Naive thymus-derived CD8-positive, alpha-beta T cell (primary cell): ENCODE measurements around the gene MORN4. TPM values are rescaled to one million over a fixed set of nuclear protein-coding genes. Genes with fewer than 3 reads are reported as not detected.
"Not testable (repeated sequence)": the region's sequence is repeated elsewhere in the genome, so short reads cannot be mapped to it uniquely, and the experiment has no call there.

Experiments used
- ATAC-seq, 2 donors: fragments of 150-1000 bp; cut with Tn5 transposase in 1 of 2; sonication (Bioruptor Pico), chemical (Tn5 transposase) in 1 of 2; 1 replicate in 1 of 2; 2 replicates in 1 of 2; pipeline ENCODE4 v1.10.0; 2021; ENCODE audit warnings: mild to moderate bottlenecking in 2 of 2, moderate library complexity in 2 of 2
- POLR2A ChIA-PET: fragments of 350-600 bp; sonication (Branson Sonifier 250); formaldehyde crosslinking; loops from one replicate; lab custom pipeline; 2021; ENCODE audit warnings: antibody characterized with exemption; lab: Charles Lee
- DNase-seq, 10 donors: peaks; one replicate each; pipeline versions ENCODE4 v3.0.0 to v3.0.0-alpha.2; 2020 to 2022
- H3K27ac Mint-ChIP-seq, 10 donors: one replicate each; pipeline ENCODE4 v1.8.0; 2020 to 2022; ENCODE audit warnings: mild to moderate bottlenecking in 10 of 10, mixed read lengths in 10 of 10, moderate library complexity in 4 of 10, inconsistent platforms in 1 of 10
- H3K27me3 Mint-ChIP-seq, 5 donors: one replicate each; pipeline ENCODE4 v1.8.0; 2021 to 2022; ENCODE audit warnings: mixed read lengths in 5 of 5
- H3K36me3 Mint-ChIP-seq, 3 donors: one replicate each; pipeline ENCODE4 v1.8.0; 2020 to 2022; ENCODE audit warnings: mixed read lengths in 3 of 3, mild to moderate bottlenecking in 2 of 3, inconsistent platforms in 1 of 3
- H3K4me1 Mint-ChIP-seq, 4 donors: one replicate each; pipeline ENCODE4 v1.8.0; 2021 to 2022; ENCODE audit warnings: mixed read lengths in 4 of 4
- H3K4me3 Mint-ChIP-seq, 10 donors: one replicate each; pipeline ENCODE4 v1.8.0; 2020 to 2022; ENCODE audit warnings: mild to moderate bottlenecking in 10 of 10, mixed read lengths in 10 of 10, moderate library complexity in 6 of 10, inconsistent platforms in 1 of 10
- H3K9me3 Mint-ChIP-seq, 9 donors: one replicate each; pipeline ENCODE4 v1.8.0; 2020 to 2022; ENCODE audit warnings: mixed read lengths in 9 of 9, mild to moderate bottlenecking in 3 of 9, inconsistent platforms in 1 of 9, moderate library complexity in 1 of 9
- polyA plus RNA-seq, 3 donors: library from polyadenylated mRNA; unstranded; fragments of 300-500 nt; fragmentation: Illumina TruSeq; gene quantifications; one replicate each; pipeline ENCODE4 v1.2.3, GENCODE V29; 2021
- total RNA-seq, 8 experiments: library from RNA in 2 of 8; stranded (reverse) in 2 of 8; gene quantifications; one replicate each; pipeline ENCODE4 v1.2.3 and lab custom pipeline; 2021 to 2026

The MORN4 gene
- total and polyA plus RNA-seq, 5 experiments from 2014 or later, result 1.6 to 6.2 (median 3.1) TPM

DNA sequence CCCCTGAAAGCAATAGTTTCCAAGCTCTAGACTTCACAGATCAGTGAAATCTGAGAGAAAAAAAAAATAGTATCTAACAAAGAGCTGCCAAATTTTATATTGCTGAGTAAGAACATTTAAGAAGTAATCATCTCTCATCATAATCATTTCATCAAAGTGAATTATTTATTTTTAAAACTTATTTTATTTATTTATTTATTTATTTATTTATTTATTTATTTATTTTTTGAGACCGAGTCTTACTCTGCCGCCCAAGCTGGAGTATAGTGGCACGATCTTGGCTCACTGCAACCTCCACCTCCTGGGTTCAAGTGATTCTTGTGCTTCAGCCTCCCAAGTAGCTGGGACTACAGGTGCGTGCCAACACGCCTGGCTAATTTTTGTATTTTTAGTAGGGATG is 56.8 kb downstream of the MORN4 start:
- ATAC-seq, H3K9me3 Mint-ChIP-seq, H3K4me3 Mint-ChIP-seq, POLR2A ChIA-PET, H3K4me1 Mint-ChIP-seq, H3K27me3 Mint-ChIP-seq, H3K27ac Mint-ChIP-seq, DNase-seq, H3K36me3 Mint-ChIP-seq: not testable (repeated sequence)

DNA sequence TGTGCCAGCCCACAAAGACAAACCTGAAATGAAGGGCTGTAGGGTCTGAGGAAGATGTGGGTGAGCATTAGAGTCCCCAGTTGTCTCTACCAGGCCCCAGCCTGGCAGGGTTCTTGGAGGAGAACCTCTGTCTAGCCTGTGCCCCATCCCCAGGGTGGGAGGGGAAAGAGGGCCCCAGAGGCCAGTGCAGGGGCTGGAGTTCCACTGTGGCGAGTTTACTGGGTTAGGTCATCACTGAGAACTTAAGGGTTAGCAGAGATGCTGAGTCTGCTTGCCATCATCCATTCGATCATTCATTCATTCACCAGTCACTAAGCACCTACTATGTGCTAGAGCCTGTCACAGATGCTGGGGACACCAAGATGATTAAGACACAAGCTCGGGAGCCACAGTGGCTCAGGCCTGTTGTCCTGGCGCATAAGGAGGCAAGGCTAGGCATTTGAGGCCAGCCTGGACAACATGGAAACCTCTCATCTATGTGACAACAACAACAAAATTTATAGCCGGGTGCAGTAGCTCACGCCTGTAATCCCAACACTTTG is 58.1 kb downstream of the MORN4 start:
- Mint-ChIP-seq H3K4me3 (no peak overlapping the region), H3K27ac (no peak overlapping the region), H3K36me3 (peaks cover 0 to 2% (median 0%) of the 10 kb centered on the region in 3 donors), H3K27me3 (peaks cover 0 to 6% (median 1%) of the 10 kb centered on the region in 5 donors), H3K4me1 (peaks cover 0 to 2% (median 0%) of the 10 kb centered on the region in 4 donors), H3K9me3 (no peaks in the 10 kb centered on the region)
- ATAC-seq (no peak), DNase-seq (no peak)
- POLR2A ChIA-PET, result no interaction called here

DNA sequence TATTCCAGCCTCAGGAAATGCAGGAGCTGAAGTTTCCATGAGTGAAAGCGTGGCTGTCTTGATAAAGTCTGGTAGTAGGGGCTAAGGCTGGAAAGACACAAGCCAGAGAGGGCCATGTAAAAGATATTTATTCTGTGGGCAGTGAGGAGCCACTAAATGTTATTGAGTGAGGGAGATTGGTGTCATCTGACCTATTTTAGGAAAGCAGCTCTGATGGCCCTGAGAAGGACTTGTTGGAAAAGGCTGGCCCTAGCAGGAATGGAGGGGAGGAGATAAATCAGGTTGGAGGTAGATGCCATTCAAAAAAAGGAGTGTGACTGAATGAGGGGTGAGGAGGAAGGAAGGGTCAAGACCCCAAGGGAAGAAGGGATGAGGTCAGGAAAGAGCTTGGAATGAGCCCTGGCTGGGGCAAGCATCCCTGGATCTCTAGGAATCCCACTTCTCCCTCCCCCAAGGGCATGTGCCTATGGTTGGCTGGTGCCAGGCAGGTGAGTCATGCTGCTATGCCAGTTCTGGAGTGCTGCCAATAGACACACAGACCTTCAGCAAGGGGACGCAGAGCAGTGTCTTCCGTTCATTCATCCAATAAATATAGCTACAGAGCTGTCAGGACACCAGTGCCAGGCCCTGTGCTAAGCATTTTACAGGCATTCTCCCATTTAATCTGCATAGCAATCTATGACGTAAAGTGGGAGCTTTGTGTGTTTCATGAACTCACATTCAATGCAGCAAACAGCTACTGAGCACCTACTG is 58.8 kb downstream of the MORN4 start:
- no peak overlapping the region for H3K4me3 Mint-ChIP-seq
- peaks cover 0 to 2% (median 0%) of the 10 kb centered on the region in 4 donors for H3K4me1 Mint-ChIP-seq
- DNase-seq (no peak), ATAC-seq (no peak)
- H3K27ac Mint-ChIP-seq, result peak overlapping the region in 4 of 10 donors; percentile 17 to 84 (median 46)
- no peaks in the 10 kb centered on the region for H3K9me3 Mint-ChIP-seq
- POLR2A ChIA-PET, result no interaction called here
- peaks cover 0 to 4% (median 0%) of the 10 kb centered on the region in 3 donors for H3K36me3 Mint-ChIP-seq
- peaks cover 0 to 6% (median 0%) of the 10 kb centered on the region in 5 donors for H3K27me3 Mint-ChIP-seq

DNA sequence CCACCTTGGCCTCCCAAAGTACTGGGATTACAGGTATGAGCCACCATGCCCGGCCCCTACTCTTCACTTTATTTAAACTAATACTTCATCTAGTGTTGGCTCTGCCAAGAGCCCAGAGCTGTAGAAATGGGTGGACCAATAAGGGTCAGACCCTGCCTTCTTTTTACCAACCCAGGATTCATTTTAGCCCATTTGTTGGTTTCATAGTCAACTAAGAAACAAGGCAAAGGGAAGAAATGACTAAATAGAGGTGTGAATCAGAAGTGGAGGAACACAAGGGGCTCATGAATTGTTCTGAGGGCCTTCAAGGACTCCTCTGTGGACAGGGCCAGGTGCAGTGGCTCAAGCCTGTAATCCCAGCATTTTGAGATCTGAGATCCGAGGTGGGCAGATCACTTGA is 59.6 kb downstream of the MORN4 start:
- H3K4me1 Mint-ChIP-seq, result peaks cover 0 to 2% (median 0%) of the 10 kb centered on the region in 4 donors
- H3K9me3 Mint-ChIP-seq, result no peaks in the 10 kb centered on the region
- H3K36me3 Mint-ChIP-seq, result peaks cover 0 to 4% (median 0%) of the 10 kb centered on the region in 3 donors
- POLR2A ChIA-PET, result no interaction called here
- peaks cover 0 to 4% (median 0%) of the 10 kb centered on the region in 5 donors for H3K27me3 Mint-ChIP-seq
- ATAC-seq (no peak), DNase-seq (no peak)
- no peak overlapping the region for H3K27ac Mint-ChIP-seq
- H3K4me3 Mint-ChIP-seq, result no peak overlapping the region

DNA sequence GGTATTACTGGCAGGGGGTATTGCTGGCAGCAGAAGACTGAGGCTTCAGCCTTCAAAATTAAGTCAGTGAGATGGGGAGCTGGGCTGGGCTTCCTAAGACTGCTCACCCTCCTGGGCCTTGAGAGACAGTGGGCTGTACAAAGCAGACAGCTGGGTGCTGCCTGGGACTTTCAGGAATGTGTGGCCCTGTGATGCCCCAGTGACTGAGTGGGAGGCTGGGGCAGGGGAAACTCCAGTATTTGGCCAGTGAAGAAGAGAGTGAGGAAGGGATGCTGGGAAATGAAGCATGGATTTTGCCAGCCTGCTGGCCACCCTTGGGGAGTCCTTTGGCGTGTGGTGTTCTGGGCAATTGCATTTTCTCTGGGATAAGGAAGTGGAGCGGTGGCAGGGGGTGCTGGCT is 60.3 kb downstream of the MORN4 start:
- H3K4me1 Mint-ChIP-seq, result peaks cover 0 to 2% (median 0%) of the 10 kb centered on the region in 4 donors
- no peaks in the 10 kb centered on the region for H3K9me3 Mint-ChIP-seq
- ATAC-seq, result no peak
- peaks cover 0 to 4% (median 0%) of the 10 kb centered on the region in 3 donors for H3K36me3 Mint-ChIP-seq
- no peaks in the 10 kb centered on the region for H3K27me3 Mint-ChIP-seq
- H3K27ac Mint-ChIP-seq, result no peak overlapping the region
- POLR2A ChIA-PET, result no interaction called here
- DNase-seq, result no peak
- H3K4me3 Mint-ChIP-seq, result no peak overlapping the region

DNA sequence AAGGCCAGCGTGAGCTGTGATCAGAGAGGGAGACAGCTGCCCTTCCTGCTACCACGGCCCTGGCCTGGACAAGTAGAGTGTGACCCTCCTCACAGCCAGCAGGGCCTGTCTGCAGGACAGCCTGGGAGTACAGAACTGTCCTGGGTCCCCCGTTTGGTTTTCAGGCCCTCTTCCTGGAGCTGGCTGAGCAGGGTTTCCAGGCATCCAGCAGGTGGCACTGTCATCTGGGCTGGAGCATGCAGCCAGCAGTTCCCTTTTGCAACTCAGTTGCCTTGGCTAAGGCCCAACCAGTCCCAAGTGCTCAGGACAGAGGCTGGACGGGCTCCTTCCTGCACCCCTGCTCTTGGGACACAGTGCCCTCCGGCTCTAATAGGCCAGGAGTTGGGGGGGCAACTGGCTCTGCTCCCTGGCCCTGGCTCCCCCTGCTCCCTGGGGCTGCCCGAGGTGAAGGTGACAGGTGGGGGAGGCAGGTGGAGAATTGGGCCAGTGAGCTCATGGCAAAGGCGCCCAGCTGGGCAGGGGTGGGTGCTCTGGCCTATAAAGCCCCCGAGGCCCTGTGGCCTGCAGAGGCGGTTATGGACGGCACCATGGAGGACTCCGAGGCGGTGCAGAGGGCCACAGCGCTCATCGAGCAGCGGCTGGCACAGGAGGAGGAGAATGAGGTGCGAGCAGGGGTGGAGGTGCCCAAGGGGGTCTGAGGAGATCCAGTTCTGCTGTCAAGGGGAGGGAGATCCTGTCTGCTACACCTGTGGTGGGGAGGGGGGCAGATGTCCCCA is 60.9 kb downstream of the MORN4 start, which contains the start of gene ANKRD2:
ANKRD2 (plus strand) TSS at position 566 of the 776 bp plus-strand sequence; CDS start at position 576, 10 bp downstream.
- POLR2A ChIA-PET, result interaction anchor here (0.9 kb wide), 1 partner anchor 151 kb away, joined by 3 read pairs; no protein-coding TSS in a partner anchor
- H3K4me1 Mint-ChIP-seq, result peaks cover 0 to 2% (median 0%) of the 10 kb centered on the region in 4 donors

DNA sequence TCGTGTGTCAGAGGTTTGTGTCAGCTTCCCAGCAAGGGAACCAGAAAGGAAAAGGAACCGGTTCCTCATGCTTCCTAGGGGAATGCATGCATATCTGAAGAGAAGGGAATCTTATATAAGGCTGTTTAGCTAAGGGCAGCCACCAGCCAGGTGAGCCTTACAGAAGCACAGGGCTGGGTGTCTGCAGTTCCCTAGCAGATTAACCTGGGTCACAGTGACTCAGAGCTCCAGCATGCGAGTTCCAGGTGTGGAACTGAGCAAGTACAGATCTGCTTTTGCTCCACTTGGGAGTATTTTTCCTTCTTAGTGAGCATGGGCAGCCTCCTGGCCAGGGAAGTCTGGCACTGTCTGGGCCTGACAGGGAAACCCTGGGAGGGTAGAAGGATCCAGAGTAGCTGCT is 61.7 kb downstream of the MORN4 start:
- Mint-ChIP-seq H3K9me3 (no peaks in the 10 kb centered on the region), H3K27ac (no peak overlapping the region), H3K36me3 (peaks cover 0 to 4% (median 0%) of the 10 kb centered on the region in 3 donors), H3K4me1 (peaks cover 0 to 2% (median 0%) of the 10 kb centered on the region in 4 donors), H3K4me3 (no peak overlapping the region), H3K27me3 (no peaks in the 10 kb centered on the region)
- ATAC-seq (no peak), DNase-seq (no peak)
- POLR2A ChIA-PET, result interaction anchor here (0.9 kb wide), 1 partner anchor 152 kb away, joined by 3 read pairs; no protein-coding TSS in a partner anchor

More for the DNA sequence above, 60.9 kb downstream of the MORN4 start, which contains the start of gene ANKRD2:
- Mint-ChIP-seq H3K9me3 (no peaks in the 10 kb centered on the region), H3K27ac (no peak within 1 kb of the TSS), H3K36me3 (peaks cover 0 to 4% (median 0%) of the 10 kb centered on the region in 3 donors), H3K4me3 (no peak within 1 kb of the TSS), H3K27me3 (no peaks in the 10 kb centered on the region)
- DNase-seq (peak in 9 of 10 donors; percentile 9 to 71 (median 35)), ATAC-seq (peak; percentile 66 to 72)

DNA sequence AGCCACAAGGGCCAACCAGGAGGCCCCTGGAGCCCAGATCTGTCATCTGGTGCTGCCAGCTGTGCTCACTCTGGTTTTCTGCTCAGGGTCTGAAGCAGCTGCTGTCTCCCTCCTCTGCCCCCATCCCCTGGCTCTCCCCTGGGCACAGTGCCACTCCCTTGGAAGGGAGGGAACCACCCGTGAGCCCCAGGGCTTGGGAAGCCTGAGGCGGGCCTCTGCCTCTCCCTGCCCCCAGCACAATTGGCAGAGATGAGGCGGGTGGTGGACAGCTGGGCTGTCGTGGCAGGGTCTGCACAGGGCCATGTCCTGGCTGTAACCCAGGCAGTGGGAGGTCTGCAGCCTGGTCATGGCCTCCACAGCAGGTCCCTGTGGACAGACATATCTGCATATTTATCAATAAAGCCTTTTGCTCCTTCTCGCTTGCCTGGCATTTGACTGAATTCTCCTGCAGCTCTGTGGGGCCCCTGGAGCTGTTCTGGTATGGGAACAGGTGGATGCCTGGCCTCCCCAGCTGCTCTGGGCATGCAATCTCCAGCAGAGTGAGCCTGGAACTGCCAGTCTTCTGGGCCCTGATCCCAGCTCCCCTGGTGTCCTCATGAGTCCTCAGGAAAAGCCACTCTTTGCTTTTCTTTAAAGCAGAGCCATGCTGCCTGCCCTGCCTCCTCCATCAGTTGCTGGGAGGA is 62.4 kb downstream of the MORN4 start:
- ATAC-seq (no peak), DNase-seq (no peak)
- POLR2A ChIA-PET, result no interaction called here
- no peak overlapping the region for H3K4me3 Mint-ChIP-seq
- H3K36me3 Mint-ChIP-seq, result peaks cover 0 to 4% (median 0%) of the 10 kb centered on the region in 3 donors
- H3K9me3 Mint-ChIP-seq, result no peaks in the 10 kb centered on the region
- no peaks in the 10 kb centered on the region for H3K27me3 Mint-ChIP-seq
- peaks cover 0 to under 1% (median 0%) of the 10 kb centered on the region in 4 donors for H3K4me1 Mint-ChIP-seq
- no peak overlapping the region for H3K27ac Mint-ChIP-seq

DNA sequence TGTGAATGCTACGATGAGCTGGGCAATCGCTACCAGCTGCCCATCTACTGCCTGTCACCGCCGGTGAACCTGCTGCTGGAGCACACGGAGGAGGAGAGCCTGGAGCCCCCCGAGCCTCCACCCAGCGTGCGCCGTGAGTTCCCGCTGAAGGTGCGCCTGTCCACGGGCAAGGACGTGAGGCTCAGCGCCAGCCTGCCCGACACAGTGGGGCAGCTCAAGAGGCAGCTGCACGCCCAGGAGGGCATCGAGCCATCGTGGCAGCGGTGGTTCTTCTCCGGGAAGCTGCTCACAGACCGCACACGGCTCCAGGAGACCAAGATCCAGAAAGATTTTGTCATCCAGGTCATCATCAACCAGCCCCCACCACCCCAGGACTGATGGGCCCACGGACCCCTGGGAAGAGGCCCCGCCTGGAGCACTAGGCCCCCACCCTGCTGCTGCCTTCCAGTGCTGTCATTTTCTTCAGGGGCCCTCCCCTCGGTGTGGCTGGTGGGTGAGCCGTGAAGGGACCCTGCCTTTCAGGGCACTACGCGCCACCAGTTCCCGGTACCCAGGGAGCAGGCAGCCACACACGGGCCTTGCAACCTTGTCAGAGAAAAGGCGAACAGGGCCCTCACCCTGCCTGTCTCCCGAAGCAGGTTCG is 63.0 kb downstream of the MORN4 start:
- Mint-ChIP-seq H3K4me1 (no peaks in the 10 kb centered on the region), H3K36me3 (peaks cover 0 to 4% (median 0%) of the 10 kb centered on the region in 3 donors), H3K27ac (no peak overlapping the region), H3K4me3 (no peak overlapping the region), H3K9me3 (no peaks in the 10 kb centered on the region), H3K27me3 (no peaks in the 10 kb centered on the region)
- no peak for ATAC-seq
- POLR2A ChIA-PET, result no interaction called here
- DNase-seq, result no peak

DNA sequence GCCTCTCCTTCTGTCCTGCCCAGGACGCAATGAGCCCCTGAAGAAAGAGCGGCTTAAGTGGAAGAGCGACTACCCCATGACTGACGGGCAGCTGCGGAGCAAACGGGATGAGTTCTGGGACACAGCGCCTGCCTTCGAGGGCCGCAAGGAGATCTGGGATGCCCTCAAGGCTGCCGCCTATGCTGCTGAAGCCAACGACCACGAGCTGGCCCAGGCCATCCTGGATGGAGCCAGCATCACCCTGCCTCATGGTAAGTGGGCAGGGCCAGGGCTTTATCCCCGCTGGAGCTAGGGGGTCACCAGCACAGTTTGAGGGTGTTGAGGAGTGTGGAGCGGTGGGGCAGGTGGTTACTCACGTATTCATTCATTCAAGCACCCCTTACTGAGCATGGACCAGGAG is 65.4 kb downstream of the MORN4 start:
- Mint-ChIP-seq H3K27ac (no peak overlapping the region), H3K4me1 (peaks cover 0 to under 1% (median 0%) of the 10 kb centered on the region in 4 donors), H3K36me3 (peaks cover 0 to 4% (median 0%) of the 10 kb centered on the region in 3 donors), H3K27me3 (no peaks in the 10 kb centered on the region), H3K4me3 (no peak overlapping the region), H3K9me3 (no peaks in the 10 kb centered on the region)
- POLR2A ChIA-PET, result no interaction called here
- ATAC-seq (no peak), DNase-seq (no peak)

DNA sequence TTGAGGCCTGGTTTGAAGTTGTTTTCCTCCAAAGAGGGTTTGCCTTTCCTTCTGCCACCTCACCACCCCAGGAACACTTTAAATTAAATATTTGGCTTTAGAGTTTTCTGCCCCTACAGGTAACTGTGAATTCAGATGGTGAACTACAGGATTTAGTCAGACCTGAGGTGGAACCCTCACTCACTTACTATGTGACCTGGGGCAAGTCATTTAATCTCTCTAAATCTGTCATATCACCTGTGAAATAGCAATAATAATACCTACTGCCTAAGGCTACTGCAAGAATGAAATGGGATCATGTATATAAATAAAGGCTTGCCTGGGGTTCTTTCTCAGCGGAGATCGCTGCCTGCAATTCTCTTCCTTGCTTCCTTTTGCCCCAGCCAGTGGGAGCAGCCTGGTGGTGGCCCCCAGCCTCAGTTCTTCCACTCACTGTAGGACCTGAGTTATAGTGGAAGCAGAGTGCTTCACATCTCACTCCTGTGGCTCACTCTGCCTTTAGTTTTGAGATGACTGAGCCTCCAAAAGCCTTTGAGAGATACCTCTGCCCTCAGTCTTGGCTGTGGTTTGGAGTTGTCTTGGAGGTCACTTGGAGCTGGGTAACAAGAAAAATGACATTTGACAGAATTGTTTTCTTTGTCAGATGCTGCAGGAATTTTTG is 66.8 kb downstream of the MORN4 start:
- H3K27ac Mint-ChIP-seq, result no peak overlapping the region
- H3K4me1 Mint-ChIP-seq, result peaks cover 0 to 3% (median 0%) of the 10 kb centered on the region in 4 donors

More for the DNA sequence above, 66.8 kb downstream of the MORN4 start:
- Mint-ChIP-seq H3K9me3 (no peaks in the 10 kb centered on the region), H3K36me3 (peaks cover 0 to 4% (median 4%) of the 10 kb centered on the region in 3 donors), H3K27me3 (no peaks in the 10 kb centered on the region), H3K4me3 (no peak overlapping the region)
- no peak for DNase-seq
- POLR2A ChIA-PET, result no interaction called here
- ATAC-seq, result no peak
